ENCODE data around the gene NFATC2. TPM values are rescaled to one million over a fixed set of nuclear protein-coding genes. Genes with fewer than 3 reads are reported as not detected.

Gene NFATC2
- total RNA-seq, 1 donor from 2014 or later, result 1.9 TPM

DNA sequence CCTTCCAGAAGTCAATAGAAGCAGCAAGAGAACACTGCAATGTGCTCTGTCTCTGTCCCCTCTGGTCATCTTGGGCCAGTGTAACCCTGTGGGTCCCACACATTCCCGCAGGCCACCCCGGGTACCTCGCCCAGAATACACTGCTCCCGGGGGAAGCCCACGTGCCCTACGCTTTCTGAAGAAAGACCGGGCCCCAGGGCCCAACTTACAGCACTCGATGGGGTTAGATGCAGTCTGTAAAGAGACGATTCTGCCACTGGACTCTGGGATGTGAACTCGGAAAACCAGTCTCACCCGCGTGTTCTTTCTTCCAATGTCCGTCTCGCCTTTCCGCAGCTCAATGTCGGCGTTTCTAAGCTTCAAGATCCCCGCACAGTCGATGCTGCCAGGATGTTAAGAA, 68.7 kb downstream of the NFATC2 start:
- TF ChIP-seq, protein P1, sequence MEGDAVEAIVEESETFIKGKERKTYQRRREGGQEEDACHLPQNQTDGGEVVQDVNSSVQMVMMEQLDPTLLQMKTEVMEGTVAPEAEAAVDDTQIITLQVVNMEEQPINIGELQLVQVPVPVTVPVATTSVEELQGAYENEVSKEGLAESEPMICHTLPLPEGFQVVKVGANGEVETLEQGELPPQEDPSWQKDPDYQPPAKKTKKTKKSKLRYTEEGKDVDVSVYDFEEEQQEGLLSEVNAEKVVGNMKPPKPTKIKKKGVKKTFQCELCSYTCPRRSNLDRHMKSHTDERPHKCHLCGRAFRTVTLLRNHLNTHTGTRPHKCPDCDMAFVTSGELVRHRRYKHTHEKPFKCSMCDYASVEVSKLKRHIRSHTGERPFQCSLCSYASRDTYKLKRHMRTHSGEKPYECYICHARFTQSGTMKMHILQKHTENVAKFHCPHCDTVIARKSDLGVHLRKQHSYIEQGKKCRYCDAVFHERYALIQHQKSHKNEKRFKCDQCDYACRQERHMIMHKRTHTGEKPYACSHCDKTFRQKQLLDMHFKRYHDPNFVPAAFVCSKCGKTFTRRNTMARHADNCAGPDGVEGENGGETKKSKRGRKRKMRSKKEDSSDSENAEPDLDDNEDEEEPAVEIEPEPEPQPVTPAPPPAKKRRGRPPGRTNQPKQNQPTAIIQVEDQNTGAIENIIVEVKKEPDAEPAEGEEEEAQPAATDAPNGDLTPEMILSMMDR (conservative IDR thresholded peaks at IDR 0.05; ENCODE audit: low read depth, low read length), result no peak
- no peak for DNase-seq (ENCODE audit: low read depth)

DNA sequence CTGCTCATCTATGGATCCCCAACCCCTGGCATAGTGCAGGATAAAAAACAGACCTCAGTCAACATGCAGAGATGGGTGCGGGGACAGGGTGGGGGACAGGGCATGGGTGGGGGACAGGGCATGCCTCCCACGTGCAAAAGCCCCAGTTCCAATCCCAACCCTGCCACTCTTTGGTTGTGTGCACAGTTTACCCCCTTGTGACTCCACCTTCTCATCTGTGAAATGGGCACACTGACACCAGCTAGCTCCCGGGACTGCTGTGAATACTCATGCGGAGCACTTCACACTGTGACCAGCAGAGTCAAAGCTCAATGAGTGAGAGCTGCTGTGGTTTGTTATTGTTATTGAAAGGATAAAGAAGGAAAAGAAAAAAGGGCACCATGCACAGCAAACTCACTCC, 69.3 kb downstream of the NFATC2 start:
- no peak overlapping the region for H3K4me3 ChIP-seq (ENCODE audit: low read depth, low read length)
- TF ChIP-seq, protein P1 (conservative IDR thresholded peaks at IDR 0.05; ENCODE audit: low read depth, low read length), result no peak
- DNase-seq (ENCODE audit: low read depth), result no peak

More for the DNA sequence above, 68.7 kb downstream of the NFATC2 start:
- no peak overlapping the region for H3K4me3 ChIP-seq (ENCODE audit: low read depth, low read length)

DNA sequence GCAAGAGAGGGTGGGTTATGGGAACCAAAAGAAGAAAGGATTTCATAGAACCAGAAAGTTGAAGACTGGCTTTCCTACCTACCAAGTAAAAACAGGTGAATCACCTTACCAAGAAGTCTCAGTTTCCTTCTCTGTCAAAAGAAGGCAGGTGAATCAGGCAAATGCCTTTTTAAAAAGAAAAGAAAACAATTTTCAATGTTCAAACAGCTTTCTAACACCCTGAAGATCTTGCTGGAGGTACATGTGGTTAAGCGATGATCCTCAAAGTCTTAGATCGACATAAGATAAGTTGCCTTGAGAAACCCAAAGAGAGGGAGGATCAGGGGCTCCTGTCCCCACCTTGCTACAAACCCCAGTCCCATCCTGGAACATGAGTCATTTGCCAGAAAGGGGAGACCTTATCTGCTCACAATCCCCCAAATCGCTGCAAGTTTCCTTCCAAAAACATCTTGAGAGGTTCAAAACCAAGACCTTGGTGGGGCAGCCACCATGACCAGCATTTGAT, 71.6 kb downstream of the NFATC2 start:
- no peak for DNase-seq (ENCODE audit: low read depth)
- TF ChIP-seq, protein P1 (conservative IDR thresholded peaks at IDR 0.05; ENCODE audit: low read depth, low read length), result no peak
- H3K4me3 ChIP-seq (ENCODE audit: low read depth, low read length), result no peak overlapping the region

DNA sequence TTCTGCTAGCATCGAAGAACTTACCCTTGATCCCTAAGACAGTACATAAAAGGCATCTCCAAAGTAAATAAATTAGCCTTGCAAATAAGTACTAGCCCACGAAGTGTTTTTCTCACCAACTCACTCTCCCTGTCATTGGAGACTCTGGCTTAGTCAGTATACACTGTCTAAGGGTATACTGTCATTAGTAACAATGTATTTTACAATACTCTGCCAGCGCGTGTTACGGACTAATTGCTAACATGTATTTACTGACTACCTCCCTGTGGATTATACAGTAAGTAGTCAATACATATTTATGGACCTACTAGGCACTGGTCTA, 72.1 kb downstream of the NFATC2 start:
- TF ChIP-seq, protein P1 (conservative IDR thresholded peaks at IDR 0.05; ENCODE audit: low read depth, low read length), result no peak
- no peak for DNase-seq (ENCODE audit: low read depth)
- no peak overlapping the region for H3K4me3 ChIP-seq (ENCODE audit: low read depth, low read length)

DNA sequence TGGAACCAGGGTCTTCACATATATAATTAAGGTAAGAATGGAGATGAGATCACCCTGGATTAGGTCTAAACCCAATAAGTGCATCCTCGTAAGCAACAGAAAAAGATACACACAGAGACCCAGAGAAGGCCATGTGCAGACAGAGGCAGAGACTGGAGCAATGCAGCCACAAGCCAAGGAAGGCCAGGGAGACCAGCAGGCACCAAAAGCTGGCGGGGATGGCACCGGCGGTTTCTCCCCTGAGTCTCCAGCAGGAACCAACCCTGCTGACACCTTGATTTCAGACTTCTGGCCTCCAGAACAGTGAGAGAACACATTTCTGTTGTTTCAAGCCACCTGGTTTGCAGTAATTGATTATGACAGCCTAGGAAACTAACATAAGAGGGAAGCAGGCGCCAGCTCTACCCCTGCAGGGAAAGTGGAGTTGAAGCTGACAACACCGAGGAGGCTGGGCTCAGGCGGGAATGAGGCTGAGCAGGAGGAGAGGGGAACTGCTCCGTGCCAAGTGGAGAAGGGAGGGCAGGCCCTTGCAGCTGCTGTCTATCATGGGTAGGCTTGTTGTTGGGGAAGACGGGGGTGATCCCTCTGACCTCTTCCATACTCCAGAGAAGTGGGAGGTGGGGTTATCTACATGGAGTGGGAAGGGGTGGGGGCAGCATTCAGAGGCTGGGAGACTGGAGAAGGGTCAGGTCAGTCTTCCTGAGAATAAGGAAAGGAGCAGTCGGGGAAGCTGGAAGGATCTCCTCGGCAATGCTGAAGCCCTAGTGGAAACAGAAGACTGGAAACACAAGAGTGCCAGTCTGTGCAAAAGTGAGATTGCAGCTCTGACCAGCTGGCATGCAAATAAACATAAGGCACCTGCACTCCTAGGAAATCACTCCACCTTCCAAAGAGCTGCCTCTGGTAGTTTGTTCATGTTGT, 72.7 kb downstream of the NFATC2 start:
- no peak overlapping the region for H3K4me3 ChIP-seq (ENCODE audit: low read depth, low read length)
- DNase-seq (ENCODE audit: low read depth), result no peak
- TF ChIP-seq, protein P1 (conservative IDR thresholded peaks at IDR 0.05; ENCODE audit: low read depth, low read length), result no peak

GRCh38 chr20:51469046-51469445, 73.5 kb downstream of the NFATC2 start:
- no peak overlapping the region for H3K4me3 ChIP-seq (ENCODE audit: low read depth, low read length)
- TF ChIP-seq, protein P1 (conservative IDR thresholded peaks at IDR 0.05; ENCODE audit: low read depth, low read length), result no peak

GRCh38 chr20:51468636-51469035, 73.9 kb downstream of the NFATC2 start:
- TF ChIP-seq, protein P1 (conservative IDR thresholded peaks at IDR 0.05; ENCODE audit: low read depth, low read length), result no peak
- no peak overlapping the region for H3K4me3 ChIP-seq (ENCODE audit: low read depth, low read length)
- no peak for DNase-seq (ENCODE audit: low read depth)

More at GRCh38 chr20:51469046-51469445, 73.5 kb downstream of the NFATC2 start:
- DNase-seq (ENCODE audit: low read depth), result no peak

Measured in epithelial cell of proximal tubule (primary cell).